PFSK-1 (cell line): ENCODE results near the gene DGCR2.

Experiments
- FOXP2 ChIP-seq: optimal IDR thresholded peaks from 2 replicates; pipeline ENCODE3; 2011; ENCODE audit warnings: borderline replicate concordance, control low read depth, inconsistent platforms; ENCODE audit not compliant: insufficient read depth; ENCODE audit errors: extremely low read length, extremely low read depth
- POLR2AphosphoS5 ChIP-seq: IDR thresholded peaks from 2 replicates; pipeline ENCODE4 v1.6.1; 2012; ENCODE audit warnings: low read depth, mild to moderate bottlenecking, control low read depth, low read length, moderate library complexity
- REST ChIP-seq, 2 experiments: IDR thresholded peaks; 2 replicates each; pipeline versions ENCODE4 v1.6.1 to v1.8.0; 2011 to 2012; ENCODE audit warnings: low read depth in 2 of 2, low read length in 2 of 2, control low read depth in 1 of 2, inconsistent platforms in 1 of 2, mild to moderate bottlenecking in 1 of 2, moderate library complexity in 1 of 2; ENCODE audit not compliant: insufficient read depth in 1 of 2
- SIN3A ChIP-seq: IDR thresholded peaks from 2 replicates; pipeline ENCODE4 v1.6.1; 2012; ENCODE audit warnings: mild to moderate bottlenecking, low read length, moderate library complexity, borderline replicate concordance; ENCODE audit not compliant: insufficient read depth
- TAF1 ChIP-seq: IDR thresholded peaks from 2 replicates; pipeline ENCODE4 v1.6.1; 2012; ENCODE audit warnings: low read length, control low read depth, borderline replicate concordance; ENCODE audit not compliant: insufficient read depth

The DGCR2 gene

GRCh38 chr22:18997306-18997924 is 124.8 kb downstream of the DGCR2 start:
- TF ChIP-seq POLR2AphosphoS5 (no peak), TAF1 (no peak), REST (IDR thresholded peaks at IDR 0.05; ENCODE audit: insufficient read depth in 1 of 2, low read depth in 2 of 2, low read length in 2 of 2) (no peak), FOXP2 (no peak), SIN3A (no peak)

GRCh38 chr22:18996376-18996900 is 125.8 kb downstream of the DGCR2 start:
- no peak for TF ChIP-seq FOXP2
- TF ChIP-seq REST (IDR thresholded peaks at IDR 0.05; ENCODE audit: insufficient read depth in 1 of 2, low read depth in 2 of 2, low read length in 2 of 2): no peak
- TF ChIP-seq TAF1: no peak
- no peak for TF ChIP-seq POLR2AphosphoS5
- no peak for TF ChIP-seq SIN3A

GRCh38 chr22:18995327-18995711 is 126.9 kb downstream of the DGCR2 start:
- TF ChIP-seq REST (IDR thresholded peaks at IDR 0.05; ENCODE audit: insufficient read depth in 1 of 2, low read depth in 2 of 2, low read length in 2 of 2) (no peak), POLR2AphosphoS5 (no peak), FOXP2 (no peak), SIN3A (no peak), TAF1 (no peak)

- no peak for TF ChIP-seq SIN3A
- no peak for TF ChIP-seq TAF1
- TF ChIP-seq POLR2AphosphoS5: no peak
- TF ChIP-seq FOXP2: no peak
- TF ChIP-seq REST (IDR thresholded peaks at IDR 0.05; ENCODE audit: insufficient read depth in 1 of 2, low read depth in 2 of 2, low read length in 2 of 2): no peak
Observed at GRCh38 chr22:18994701-18995326, 127.4 kb downstream of the DGCR2 start.

GRCh38 chr22:18994056-18994455 is 128.2 kb downstream of the DGCR2 start:
- no peak for TF ChIP-seq SIN3A
- TF ChIP-seq REST (IDR thresholded peaks at IDR 0.05; ENCODE audit: insufficient read depth in 1 of 2, low read depth in 2 of 2, low read length in 2 of 2): no peak
- no peak for TF ChIP-seq FOXP2
